Muscle of back (tissue), 11 donors: ENCODE data around the gene BATF3. TPM values are rescaled to one million over a fixed set of nuclear protein-coding genes. Genes with fewer than 3 reads are reported as not detected.

Source experiments
- DNase-seq, 3 donors: peaks; one replicate each; pipeline versions ENCODE4 v3.0.0 to v3.0.0-alpha.2; 2013
- polyA plus RNA-seq, 10 donors: library from polyadenylated mRNA; unstranded; fragments of 120-200 nt; gene quantifications; one replicate each; pipeline ENCODE4 v1.2.1, GENCODE V29; 2013; ENCODE audit not compliant: insufficient read length in 10 of 10

BATF3 gene
- polyA plus RNA-seq, 10 donors = 0.94 to 2.7 (median 1.6) TPM

DNA sequence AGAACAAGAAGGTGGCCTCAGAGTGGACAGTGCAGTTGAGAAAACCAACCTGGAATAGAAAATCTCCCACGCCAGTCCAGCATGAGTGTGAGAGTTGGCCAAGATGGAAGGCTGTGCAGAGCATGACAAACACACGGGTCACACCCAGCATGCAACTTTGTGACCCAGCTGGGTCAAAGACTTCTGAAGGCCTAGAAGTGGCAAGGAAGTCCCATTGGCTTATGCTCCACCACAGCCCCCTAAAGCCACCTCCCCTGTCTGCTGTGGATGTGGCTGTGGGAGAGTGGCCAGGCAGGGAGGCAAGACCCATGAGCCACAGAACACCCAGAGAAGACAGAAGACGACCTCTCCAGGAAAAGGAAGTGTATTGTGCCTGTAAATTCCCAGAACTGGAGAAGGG, 13.6 kb downstream of the BATF3 start:
- no peak for DNase-seq

DNA sequence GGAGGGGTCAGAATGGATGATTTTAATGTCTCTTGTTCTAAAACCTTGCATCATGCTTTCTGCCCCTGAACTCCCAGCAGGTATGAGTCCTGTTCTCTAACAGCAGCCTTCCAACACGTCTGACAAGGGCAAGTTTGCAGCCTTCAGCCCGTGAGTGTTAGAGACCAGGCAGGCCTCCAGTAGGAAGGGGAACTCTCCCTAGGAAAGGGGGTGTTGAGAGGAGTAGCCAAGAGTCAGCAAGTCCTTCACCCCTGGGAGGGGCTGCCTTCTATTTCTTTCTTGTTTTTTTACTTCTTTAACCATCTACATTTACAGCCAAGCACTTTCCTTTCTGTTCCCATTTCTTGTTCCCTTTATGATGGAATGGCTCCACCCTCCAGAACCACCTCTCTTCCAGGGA, 14.2 kb downstream of the BATF3 start:
- no peak for DNase-seq

DNA sequence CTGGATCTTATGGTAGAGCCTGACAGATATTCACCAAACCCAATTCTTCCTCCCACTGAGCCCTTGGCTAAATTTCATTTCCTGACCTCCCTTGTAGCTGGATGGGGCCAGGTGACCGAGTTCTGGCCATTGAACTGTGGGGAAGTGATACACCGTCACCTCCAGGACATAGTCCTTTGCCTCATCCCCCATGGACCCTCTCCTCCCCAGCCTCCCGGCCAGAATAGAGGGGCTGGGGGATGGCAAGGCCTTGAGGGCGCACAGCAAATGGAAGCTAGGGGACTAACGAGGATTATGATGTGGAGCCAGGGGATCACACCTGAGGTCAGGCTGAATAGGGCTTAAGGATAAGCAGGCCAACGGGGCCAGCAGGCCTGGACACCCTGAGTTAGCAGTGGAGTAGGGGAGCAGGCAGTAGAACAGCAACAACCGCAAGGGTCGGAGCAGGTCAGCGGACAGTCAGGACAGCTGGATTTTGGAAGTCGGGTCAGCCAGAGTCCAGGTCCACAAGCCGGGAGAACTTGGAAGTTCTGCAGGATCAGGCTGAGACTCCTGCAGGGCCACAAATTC, 15.0 kb downstream of the BATF3 start:
- DNase-seq = no peak

DNA sequence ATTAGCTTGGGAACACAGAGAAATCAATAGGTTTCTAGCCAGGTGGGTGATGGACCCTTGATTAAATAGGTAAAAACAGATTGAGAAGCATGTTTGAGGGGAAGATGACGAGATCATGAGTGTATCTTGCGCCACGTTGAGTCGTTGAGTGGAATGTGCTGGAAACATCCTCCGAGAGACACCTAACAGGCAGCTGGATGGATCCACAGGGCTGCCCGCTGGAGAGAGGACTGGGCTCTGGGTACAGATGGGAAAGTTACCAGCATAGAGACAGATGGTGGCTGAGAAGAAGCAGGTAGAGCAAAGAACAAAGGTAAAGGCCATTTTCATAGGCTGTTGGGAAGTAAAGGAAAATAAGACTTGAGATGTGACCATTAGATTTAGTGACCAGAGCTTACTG, 15.6 kb downstream of the BATF3 start:
- no peak for DNase-seq

DNA sequence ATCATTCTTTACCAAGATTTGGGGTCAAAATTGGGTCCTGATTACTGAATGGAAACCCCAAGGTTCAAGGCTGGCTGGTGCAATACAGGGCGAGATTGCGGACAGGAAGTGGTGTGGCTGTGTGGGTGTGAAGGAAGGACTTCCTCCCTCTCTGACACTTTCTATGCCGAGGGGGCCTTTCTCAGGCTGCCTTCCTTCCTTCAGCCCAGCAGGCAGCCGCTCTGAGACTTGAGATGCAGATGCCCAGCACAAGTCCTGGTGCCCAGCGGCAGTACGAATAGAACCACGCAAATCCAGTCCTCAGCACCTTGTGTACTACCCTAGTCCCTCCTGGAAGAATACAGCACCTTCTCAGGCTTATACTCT, 16.3 kb downstream of the BATF3 start:
- DNase-seq = no peak

DNA sequence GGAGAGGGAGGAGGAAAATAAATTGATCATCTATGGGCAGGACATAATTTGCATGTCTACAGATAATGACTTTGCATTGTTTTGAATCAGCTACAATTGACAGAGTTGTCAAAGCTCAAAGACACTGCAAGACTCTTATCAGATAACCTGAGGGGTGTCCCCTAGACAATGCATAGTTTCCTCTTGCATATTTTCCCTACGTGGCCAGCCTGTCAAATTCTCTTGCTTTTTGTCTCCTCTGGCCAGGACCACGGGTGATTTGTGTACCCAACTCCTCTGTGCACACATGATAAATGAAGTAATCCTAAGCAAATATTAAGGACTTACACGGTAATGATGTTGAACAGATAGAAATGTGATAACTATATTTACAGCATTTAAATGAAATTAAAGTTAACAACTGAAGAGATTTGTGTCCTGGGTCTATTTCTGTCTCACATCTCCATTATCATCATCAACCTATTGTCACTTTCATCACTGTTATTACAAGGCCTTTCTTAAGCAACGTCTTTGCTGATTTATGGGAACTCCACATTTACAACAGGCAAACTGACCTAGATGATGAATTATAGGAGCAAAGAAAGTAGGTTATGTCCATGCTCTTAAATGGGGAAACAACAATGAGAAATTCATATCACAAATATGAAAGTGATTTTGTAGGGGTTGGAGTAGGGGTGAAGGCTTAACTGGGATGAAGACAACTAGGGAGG, 18.8 kb downstream of the BATF3 start:
- no peak for DNase-seq

DNA sequence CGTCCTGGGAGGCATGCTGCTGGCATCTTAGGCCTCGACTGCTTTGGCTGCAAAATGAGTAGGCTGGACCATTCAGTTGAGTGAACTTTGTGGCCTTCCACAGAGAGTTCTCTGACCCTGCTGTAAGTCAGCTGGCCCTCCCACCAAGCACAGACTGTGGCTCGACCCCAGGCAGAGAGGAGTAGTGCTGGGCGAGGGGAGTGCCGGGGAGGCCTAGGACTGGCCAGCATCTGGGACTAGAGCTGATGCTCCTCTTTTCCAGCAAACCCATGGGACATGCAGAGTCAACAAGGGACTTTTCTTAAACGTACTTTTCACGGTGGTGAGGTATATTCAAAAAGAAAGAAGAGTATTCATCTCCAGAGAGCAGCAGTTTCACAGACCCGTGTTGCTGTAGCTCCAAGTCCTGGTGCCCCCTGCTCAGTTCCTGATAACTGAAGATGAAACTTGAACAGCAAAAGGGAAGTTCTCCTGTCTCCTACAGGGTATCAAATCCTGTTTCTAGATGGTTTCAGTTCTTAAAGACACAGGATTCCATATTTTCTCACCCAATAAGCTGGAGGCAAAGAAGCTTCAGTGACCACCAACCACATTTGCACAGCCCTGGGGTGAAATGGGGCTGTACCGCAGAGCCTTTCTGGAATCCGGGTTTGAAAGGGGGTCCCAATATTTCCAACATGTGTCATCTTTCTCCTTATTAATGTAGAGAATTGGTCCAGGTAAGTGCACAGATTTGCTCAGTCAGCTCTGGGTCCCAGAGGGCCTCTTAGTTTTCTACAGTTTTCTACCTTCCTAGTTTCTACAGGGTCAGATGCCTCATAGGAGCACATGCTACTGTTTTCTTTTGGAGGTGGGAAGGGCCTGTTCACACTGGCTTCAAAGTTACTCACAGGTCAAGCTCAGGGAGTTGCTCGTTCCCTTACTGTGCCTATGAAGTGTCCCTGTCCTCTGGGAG, 20.9 kb downstream of the BATF3 start:
- DNase-seq = no peak

DNA sequence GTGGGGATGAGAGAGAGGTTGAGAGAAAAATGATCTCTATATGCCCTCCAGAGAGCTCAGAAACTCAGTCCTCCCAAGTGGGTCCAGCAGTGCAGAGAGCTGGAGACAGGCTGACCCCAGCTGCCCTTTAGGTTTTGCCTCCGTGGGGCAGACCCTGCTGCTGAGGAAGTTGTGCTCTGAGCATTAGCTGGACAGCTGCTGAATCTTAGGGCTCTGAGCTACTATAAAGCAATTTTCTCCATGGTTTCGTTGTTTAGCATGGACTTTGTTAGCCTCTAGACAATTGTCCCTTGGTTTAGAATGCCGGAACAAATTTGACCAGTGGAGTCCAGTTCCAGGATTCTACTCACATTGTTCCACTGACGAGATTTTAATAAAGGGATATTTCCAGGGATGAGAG, 22.1 kb downstream of the BATF3 start:
- DNase-seq = no peak

DNA sequence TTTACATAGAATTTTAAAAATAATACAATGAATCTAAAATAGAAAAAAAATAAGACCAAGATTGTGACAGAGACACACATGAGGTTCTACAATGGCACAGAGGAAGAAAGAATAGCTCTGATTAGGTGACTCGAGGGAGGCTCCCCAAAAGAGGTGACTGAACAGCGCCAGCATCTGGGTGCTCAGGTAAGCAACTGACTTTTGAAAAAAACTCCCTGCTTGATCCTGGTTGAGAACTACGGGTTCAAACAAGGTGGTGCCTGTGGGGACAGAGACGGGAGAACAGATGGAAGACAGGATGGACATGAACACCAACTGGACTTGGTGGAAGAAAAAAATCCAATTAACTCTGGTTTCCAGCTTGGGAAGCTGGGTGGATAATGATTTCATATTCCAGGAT, 22.5 kb downstream of the BATF3 start:
- no peak for DNase-seq

DNA sequence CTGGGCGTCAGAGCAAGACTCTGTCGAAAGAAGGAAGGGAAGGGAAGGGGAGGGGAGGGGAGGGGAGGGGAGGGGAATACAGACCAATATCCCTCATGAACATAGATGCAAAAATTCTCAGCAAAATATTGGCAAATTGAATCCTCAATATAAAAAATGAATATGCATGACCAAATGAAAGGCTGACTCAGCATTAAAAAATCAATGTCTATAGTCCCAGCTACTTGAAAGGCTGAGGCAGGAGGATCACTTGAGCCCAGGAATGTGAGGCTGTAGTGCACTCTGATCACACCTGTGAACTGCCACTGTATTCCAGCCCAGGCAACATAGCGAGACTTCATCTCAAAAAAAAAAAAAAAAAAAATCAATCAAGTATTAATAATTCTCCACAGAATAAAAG, 24.0 kb downstream of the BATF3 start:
- no peak for DNase-seq

DNA sequence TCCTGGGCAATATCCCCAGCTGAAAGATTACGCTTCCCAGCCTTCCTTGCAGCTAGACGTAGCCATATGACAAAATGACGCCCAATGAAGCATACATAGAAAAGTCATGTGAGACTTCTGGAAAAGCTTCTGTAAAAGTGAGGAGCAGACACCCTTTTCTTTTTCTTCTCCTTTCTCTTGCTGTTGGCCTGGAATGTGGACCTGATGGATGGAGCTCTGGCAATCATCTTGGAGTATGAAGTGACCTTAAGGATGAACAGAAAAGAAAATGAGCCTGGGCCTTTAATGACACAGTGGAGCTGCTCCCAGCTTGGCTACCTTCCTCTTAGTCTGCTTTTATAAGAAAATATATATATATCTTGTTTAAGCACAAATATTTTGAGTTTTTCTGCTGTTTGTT, 24.8 kb downstream of the BATF3 start:
- DNase-seq = no peak

DNA sequence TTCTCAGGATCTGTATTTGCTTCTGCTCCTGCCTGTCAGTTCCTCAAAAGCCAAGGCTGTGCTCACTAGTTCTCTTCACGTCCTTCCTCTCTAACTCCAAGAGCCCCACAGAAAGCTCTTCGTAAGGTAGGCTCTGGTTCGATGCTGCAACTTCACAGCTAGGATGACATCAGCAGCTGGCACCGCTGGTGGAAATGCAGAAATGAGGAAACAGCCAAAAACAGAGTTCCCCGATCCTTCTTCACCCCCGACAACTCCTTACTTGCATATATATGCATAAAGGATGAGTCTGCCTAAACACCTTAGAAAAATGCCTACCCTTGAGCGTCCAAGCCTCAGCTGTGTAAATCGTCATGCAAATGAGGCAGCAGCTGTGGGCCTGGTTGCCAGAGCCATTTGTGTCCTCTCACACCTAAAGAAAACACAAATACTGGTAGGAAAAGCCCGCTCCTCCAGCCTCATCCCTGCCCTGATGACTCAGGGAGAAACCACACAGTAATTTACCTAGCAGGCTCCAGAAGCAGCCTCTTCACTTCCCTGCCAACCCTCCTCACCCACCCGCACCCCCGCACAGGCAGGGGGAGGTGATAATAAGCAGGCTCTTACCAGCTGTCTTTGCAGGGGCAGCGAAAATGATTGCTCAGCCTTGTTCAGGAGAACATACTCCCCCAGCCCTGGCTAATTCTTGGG, 28.2 kb downstream of the BATF3 start:
- DNase-seq = peak in 2 of 3 donors; percentile 42 to 59

DNA sequence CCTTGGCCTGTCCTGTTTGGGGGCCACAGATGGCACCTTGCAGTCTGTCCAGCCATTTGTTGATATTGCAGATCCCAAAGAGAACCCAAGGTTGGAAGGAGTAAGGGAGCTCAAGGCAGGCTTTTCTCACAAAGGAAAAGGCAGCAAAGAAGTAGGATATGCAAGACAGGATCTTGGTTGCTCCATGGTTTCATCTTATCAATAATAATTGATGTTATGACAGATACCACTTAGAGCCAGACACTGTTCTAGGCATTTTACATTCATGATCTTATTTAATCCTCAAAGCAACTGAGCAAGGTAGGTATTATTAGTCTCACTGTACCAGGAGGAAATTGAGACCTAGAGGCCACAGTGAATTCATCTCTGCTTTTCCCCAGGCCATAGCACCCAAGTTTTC, 28.8 kb downstream of the BATF3 start:
- DNase-seq = no peak

DNA sequence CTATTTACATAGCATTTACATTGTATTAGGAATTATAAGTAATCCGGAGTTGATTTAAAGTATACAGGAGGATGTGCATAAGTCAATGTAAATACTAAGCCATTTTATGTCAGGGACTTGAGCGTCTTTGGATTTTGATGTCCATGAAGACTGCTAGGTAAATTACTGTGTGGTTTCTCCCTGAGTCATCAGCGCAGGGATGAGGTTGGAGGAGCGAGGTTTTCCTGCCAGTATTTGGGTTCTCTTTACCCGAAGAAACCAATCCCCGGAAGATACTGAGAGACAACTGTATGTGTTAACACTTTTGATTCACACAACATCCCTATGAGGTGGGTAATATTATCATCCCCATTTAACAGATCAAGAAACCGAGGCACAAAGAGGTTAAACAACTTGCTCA, 29.3 kb downstream of the BATF3 start:
- DNase-seq = no peak

DNA sequence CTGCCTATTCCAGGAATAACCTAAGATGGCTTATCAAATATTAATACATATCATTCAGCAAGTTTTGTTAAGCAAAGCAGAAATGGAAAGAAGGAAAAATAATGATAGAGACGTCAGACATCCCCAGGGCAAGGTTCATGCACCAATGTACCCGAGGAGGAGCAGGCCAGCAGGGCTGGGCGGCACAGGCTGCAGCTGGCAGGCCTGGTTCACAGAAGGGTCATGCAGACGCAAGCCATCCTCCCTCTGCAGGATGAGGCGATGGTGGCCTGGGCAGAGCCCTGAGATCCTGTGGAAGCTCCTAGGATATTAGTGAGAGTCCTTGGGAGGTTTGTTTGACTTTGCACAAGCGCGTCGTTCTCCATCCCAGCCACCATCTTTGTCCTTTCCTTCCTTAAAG, 30.0 kb downstream of the BATF3 start:
- DNase-seq = no peak

DNA sequence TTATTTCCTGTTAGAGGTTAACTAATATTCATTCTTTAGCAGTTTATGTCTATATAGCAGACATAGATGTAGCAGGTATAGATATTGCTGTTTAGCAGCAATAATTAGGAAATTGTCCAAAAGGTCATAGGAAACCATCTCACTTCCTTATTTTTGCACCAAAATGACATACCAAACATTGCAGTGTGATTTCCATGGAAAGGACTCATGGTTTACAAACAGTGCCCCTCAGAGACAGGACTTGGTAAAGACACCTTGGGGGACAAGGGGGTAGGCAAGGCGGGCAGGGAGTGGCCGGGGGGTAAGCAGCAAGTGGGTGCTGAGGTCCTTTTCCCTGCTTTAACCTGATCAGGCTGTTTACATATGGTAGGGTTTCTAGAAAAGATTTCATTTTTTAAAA, 30.5 kb downstream of the BATF3 start:
- no peak for DNase-seq

DNA sequence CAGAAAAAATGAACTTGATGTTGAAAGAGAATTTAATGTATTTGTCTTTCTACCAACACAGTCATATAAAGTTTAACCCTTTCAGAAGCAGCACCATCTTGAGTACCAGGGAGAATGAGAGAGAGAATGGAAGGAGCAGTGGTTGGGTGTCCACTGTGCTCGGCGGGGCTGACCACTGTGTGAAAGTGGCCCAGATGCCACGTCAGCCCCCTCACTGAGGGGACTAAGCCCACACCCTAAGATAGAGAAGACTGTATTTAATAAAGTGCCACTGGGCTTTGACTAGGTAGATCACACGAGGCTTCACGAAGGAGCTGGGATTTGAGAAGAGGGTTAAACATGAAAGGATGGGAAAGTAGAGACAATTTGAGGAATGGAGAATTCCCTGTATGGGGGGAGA, 31.2 kb downstream of the BATF3 start:
- no peak for DNase-seq

DNA sequence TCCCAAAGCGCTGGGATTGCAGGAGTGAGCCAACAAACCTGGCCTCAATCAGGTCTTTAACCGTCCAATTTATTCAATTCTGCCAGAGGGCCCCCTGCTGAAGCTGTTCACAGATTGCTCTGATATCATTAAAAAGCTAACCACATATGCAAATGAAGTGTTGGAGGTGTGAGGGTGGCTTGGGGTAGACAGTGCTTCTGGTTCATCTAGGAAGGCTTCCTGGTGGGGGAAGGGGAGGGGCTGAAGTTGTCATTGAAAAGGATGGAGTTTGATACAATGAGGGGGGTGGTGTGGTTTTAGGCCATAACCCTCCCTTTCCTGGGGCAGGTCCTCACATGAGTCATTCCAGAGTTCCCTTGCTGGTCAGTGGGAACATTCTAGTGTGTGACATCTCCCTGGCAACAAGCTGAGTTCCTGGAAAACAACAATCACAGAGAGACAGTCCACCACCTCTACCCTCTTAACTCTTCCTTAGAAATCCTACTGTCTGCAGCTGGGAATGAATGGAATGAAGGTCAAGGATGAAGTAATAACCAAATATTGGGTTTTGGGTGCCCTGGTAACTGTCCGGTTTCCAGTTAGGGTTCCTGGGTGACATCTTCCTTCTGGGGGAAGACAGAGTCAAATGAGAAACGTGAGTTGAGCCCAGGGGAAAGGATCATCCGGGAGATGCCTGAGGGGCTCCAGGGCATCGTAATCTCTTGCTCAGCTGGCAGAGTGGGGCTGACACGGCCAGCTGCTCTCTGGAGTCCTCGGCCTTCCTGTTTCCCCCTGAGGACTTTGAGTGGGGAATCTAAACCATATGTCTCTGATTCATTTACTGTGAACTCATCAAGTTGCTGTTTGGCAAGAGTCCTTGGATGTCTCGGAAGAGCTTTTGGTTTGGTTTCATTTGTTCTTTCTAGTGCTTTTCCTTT, 32.2 kb downstream of the BATF3 start:
- peak; percentile 85 to 93 (median 89) for DNase-seq

DNA sequence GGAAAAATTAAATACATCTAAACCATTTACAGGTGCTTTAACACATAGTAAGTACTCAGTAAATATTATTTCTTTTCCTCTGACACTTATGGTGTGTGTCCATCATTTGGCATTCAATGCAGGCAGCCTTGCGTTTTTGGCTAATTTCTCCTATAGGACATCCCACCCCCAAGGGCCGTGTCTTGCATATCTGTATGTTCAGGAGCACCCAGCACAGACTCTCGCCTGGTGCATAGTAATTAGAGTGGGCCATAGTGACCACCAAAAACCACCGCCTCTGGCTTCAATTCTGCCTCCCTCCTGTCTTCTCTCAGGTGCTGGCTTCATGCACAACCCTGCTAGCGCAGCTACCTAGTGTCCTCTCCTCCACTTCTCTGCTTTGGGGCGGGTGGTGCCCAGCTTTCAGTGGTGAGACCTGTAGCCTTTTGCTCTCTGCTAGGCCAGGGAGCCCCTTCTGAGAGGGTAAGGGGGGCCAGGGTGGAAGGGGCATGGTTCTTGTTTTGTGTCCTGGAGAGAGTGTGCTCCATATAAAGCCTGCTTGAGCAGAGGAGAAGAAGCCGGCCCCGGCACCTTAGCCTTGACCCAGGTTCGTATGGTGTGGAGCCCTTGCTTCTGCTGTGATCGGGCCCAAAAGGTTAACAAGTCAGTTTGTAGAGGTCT, 33.4 kb downstream of the BATF3 start:
- no peak for DNase-seq

DNA sequence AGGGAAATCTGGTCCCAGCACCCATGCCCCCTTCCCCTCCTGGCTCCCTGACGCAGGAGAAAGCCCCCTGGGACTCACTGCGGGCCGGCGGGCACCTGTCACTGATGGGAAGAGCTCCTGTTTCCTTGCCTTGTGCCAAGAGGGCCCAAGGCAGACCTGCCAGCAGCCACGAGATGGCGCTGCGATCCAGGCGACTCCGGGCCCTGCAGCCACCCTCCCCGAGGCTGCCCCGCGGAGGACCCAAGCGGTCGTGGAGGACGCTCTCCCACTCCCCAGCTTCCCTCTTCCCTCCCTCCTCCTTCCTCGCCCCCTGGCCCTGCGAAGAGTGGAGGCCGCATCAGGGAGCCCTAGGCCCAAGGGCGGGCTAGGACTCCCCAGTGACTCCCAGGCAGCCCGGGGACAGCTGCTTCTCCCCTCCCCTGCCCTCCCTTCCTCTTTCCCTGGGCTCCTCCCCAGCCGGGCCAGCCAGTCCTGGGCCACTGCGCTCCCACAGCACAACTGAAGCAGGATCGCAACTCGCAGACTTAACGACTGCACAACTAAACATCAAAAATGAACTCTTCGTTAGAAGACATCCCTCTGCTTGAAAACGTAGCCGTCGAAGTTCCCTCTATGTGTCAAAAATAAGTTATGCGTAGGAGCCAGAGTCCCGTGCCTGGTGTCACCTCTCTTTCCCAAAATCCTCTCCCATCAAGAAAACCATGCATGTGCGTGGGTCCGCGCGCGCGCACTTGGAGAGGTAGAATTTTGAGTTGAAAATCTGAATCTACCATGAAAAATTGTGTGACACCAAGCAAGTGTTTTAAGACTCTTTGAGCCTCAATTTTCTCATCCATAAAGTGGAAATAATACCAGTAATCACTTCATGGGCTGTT, 34.2 kb downstream of the BATF3 start:
- peak; percentile 70 to 95 (median 91) for DNase-seq
